GM12878 (cell line): ENCODE data around the gene MTFR1L. TPM values are rescaled to one million over a fixed set of nuclear protein-coding genes. Genes with fewer than 3 reads are reported as not detected.

ENCODE experiments used
- ATAC-seq: fragments of 200-7000 bp; cut with Tn5 transposase; 3 replicates; pipeline ENCODE4 v1.9.1; 2020; ENCODE audit warnings: mild to moderate bottlenecking, moderate library complexity
- BruUV-seq: library from RNA; stranded (reverse); fragments of 400-500 nt; replicated peaks from 2 replicates; lab custom pipeline; 2021; lab: Mats Ljungman, UMichigan
- CTCF ChIA-PET: fragments of 300-600 bp; sonication (Branson Sonifier 250); formaldehyde crosslinking; extraction: SDS; loops from one replicate; lab custom pipeline; 2021; ENCODE audit warnings: inconsistent platforms; lab: Yijun Ruan, JAX
- POLR2A ChIA-PET: fragments of 350-600 bp; formaldehyde crosslinking; extraction: SDS; loops from one replicate; lab custom pipeline; 2021; ENCODE audit warnings: inconsistent platforms; lab: Charles Lee
- RAD21 ChIA-PET: fragments of 300-600 bp; sonication (Branson Sonifier 250); formaldehyde crosslinking; loops from one replicate; lab custom pipeline; 2023; ENCODE audit warnings: antibody characterized with exemption; ENCODE audit not compliant: unreplicated experiment; lab: Charles Lee
- SMC1A ChIA-PET: fragments of 300-600 bp; sonication (Branson Sonifier 250); formaldehyde crosslinking; loops from one replicate; lab custom pipeline; 2023; ENCODE audit not compliant: unreplicated experiment, uncharacterized antibody; lab: Charles Lee
- DNase-seq: peaks from one replicate; pipeline ENCODE4 v3.0.0-alpha.2; 2011; ENCODE audit warnings: low read depth, low spot score
- FAIRE-seq: peaks from 3 replicates; lab custom pipeline; 2011; peaks lifted over from hg19 to GRCh38; lab: Jason Lieb, UNC
- H2AFZ ChIP-seq: 2 replicates; pipeline ENCODE4 v1.6.0; 2011; ENCODE audit warnings: low read depth, low read length, control low read depth; ENCODE audit not compliant: control insufficient read depth
- H3K27ac ChIP-seq: 2 replicates; pipeline ENCODE4 v1.5.1; 2011; ENCODE audit warnings: control low read depth; ENCODE audit not compliant: control insufficient read depth, insufficient read depth
- H3K27me3 ChIP-seq, 2 experiments: replicated peaks in 1 of 2; 2 replicates each; pipeline versions ENCODE4 v1.6.0 to v1.6.1; 2011; ENCODE audit warnings: low read length in 1 of 2; ENCODE audit not compliant: control insufficient read depth in 2 of 2, insufficient read depth in 2 of 2
- H3K36me3 ChIP-seq, 2 experiments: 2 replicates each; pipeline ENCODE4 v1.5.1; 2011; ENCODE audit warnings: low read length in 1 of 2; ENCODE audit not compliant: control insufficient read depth in 2 of 2, insufficient read depth in 2 of 2
- H3K4me1 ChIP-seq: 2 replicates; pipeline ENCODE4 v1.6.1; 2011; ENCODE audit warnings: mild to moderate bottlenecking, low read length, moderate library complexity, mixed read lengths; ENCODE audit not compliant: control insufficient read depth, insufficient read depth
- H3K4me2 ChIP-seq: 2 replicates; pipeline ENCODE4 v1.6.0; 2011; ENCODE audit warnings: control low read depth; ENCODE audit not compliant: control insufficient read depth, insufficient read depth
- H3K4me3 ChIP-seq: fragments of 200-600 bp; sonication (generic); 2 replicates; pipeline ENCODE4 v1.5.1; 2016
- H3K79me2 ChIP-seq: 2 replicates; pipeline ENCODE4 v1.6.0; 2011; ENCODE audit warnings: low read length; ENCODE audit not compliant: control insufficient read depth, insufficient read depth
- H3K9ac ChIP-seq: 2 replicates; pipeline ENCODE4 v1.8.0; 2011; ENCODE audit warnings: low read length, control low read depth, mixed read lengths; ENCODE audit not compliant: control insufficient read depth, insufficient read depth
- H3K9me3 ChIP-seq: replicated peaks from 3 replicates; pipeline ENCODE4 v1.5.1; 2011; ENCODE audit warnings: mild to moderate bottlenecking, low read length; ENCODE audit not compliant: control insufficient read depth, insufficient read depth
- H4K20me1 ChIP-seq: 2 replicates; pipeline ENCODE4 v1.6.0; 2011; ENCODE audit not compliant: control insufficient read depth, insufficient read depth
- BCL11A ChIP-seq: IDR thresholded peaks from 2 replicates; pipeline ENCODE4 v1.6.1; 2011; ENCODE audit warnings: low read depth, low read length
- CBFB ChIP-seq: IDR thresholded peaks from 2 replicates; pipeline ENCODE4 v1.6.1; 2016; ENCODE audit warnings: antibody characterized with exemption, low read depth
- CHD2 ChIP-seq: IDR thresholded peaks from 2 replicates; pipeline ENCODE4 v1.6.1; 2011; ENCODE audit warnings: low read depth, low read length, improper control_type of control experiment, borderline replicate concordance
- FOXM1 ChIP-seq: IDR thresholded peaks from 2 replicates; pipeline ENCODE4 v1.6.1; 2012; ENCODE audit warnings: low read depth, mild to moderate bottlenecking, inconsistent platforms, low read length, moderate library complexity
- GATAD2B ChIP-seq: fragments of 450-650 bp; conservative IDR thresholded peaks from 2 replicates; pipeline ENCODE4 v1.6.1; 2017; ENCODE audit warnings: low read depth, mild to moderate bottlenecking, moderate library complexity
- HDGF ChIP-seq: fragments of 450-650 bp; IDR thresholded peaks from 2 replicates; pipeline ENCODE4 v1.6.1; 2016; ENCODE audit warnings: antibody characterized with exemption
- IKZF1 ChIP-seq: fragments of 450-650 bp; conservative IDR thresholded peaks from 2 replicates; pipeline ENCODE4 v1.6.1; 2017; ENCODE audit warnings: antibody characterized with exemption, mild to moderate bottlenecking
- POLR2AphosphoS2 ChIP-seq: IDR thresholded peaks from 2 replicates; pipeline ENCODE4 v1.6.1; 2011; ENCODE audit warnings: low read depth, mild to moderate bottlenecking, low read length, improper control_type of control experiment, moderate library complexity
- POU2F2 ChIP-seq: IDR thresholded peaks from 3 replicates; pipeline ENCODE4 v1.6.1; 2011; ENCODE audit warnings: low read depth, mild to moderate bottlenecking, low read length, borderline replicate concordance
- SMC3 ChIP-seq: IDR thresholded peaks from 2 replicates; pipeline ENCODE4 v1.6.1; 2011; ENCODE audit warnings: low read length, improper control_type of control experiment, borderline replicate concordance
- SP1 ChIP-seq: IDR thresholded peaks from one replicate; pipeline ENCODE4 v1.6.1; 2011; ENCODE audit warnings: low read depth, low read length
- SUPT20H ChIP-seq: IDR thresholded peaks from 2 replicates; pipeline ENCODE4 v1.6.1; 2011; ENCODE audit warnings: low read depth, mild to moderate bottlenecking, low read length, moderate library complexity, borderline replicate concordance; ENCODE audit not compliant: control insufficient read depth
- SUZ12 ChIP-seq: fragments of 200-600 bp; sonication (generic); IDR thresholded peaks from one replicate; pipeline ENCODE4 v1.6.1; 2018; ENCODE audit warnings: antibody characterized with exemption, mild to moderate bottlenecking; ENCODE audit not compliant: unreplicated experiment
- ZSCAN29 ChIP-seq: fragments of 450-650 bp; IDR thresholded peaks from 2 replicates; pipeline ENCODE4 v1.6.1; 2017; ENCODE audit warnings: mild to moderate bottlenecking, moderate library complexity
- WGBS: methylation state at CpG from one replicate; pipeline ENCODE4 v1.1.6; 2016; ENCODE audit warnings: low lambda C conversion rate; ENCODE audit not compliant: insufficient replicate concordance, insufficient coverage; ENCODE audit errors: missing lambda C conversion rate; 5-methylcytosine and 5-hydroxymethylcytosine counted together
- in situ Hi-C: fragments of 300-500 bp; cut with MboI; formaldehyde crosslinking; loops from 9 replicates; pipeline ENCODE4 v1.14.3; 2018; ENCODE audit warnings: mixed read lengths
- intact Hi-C: fragments of 100-400 bp; cut with micrococcal nuclease; formaldehyde crosslinking; loops from one replicate; pipeline ENCODE4 v1.14.2; 2022; ENCODE audit not compliant: unreplicated experiment
- polyA plus RNA-seq, 11 experiments: library from polyadenylated mRNA; depleted of rRNA in 4 of 11; unstranded in 6 of 11; stranded (reverse) in 5 of 11; fragments of >200 nt; fragmentation: Nextera tagmentation in 4 of 11; fragmentation: Illumina TruSeq in 1 of 11; extraction: Ambion mirVana in 4 of 11; extraction: Trizol in 1 of 11; gene quantifications; 1 replicate in 1 of 11; 2 replicates in 10 of 11; pipeline versions ENCODE4 v1.2.1 to v1.2.3, GENCODE V29; 2011 to 2016; ENCODE audit warnings: inconsistent platforms in 2 of 11, missing spikeins in 2 of 11, low read depth in 1 of 11
- total RNA-seq, 4 experiments: library from RNA; depleted of rRNA in 3 of 4; stranded (reverse); fragments of >200 nt in 3 of 4; fragmentation: Illumina TruSeq in 1 of 4; extraction: Trizol in 1 of 4; gene quantifications; 2 replicates each; pipeline versions ENCODE4 v1.2.1 to v1.2.3, GENCODE V29; 2013 to 2021
- TF ChIP-seq, protein P1 (sequence below): IDR thresholded peaks from 2 replicates; pipeline ENCODE4 v1.6.1; 2012; ENCODE audit warnings: low read depth, low read length, improper control_type of control experiment
- TF ChIP-seq, protein P2 (sequence below): fragments of 150-350 bp; IDR thresholded peaks from 2 replicates; pipeline ENCODE4 v1.6.1; 2016; ENCODE audit warnings: low read depth, low read length

MTFR1L gene
- total and polyA plus RNA-seq, 10 of the 15 experiments (the other 5 are each of a cell fraction or from before 2014, with no cell fraction given): 16.9 to 44.2 (median 30.3) TPM

DNA sequence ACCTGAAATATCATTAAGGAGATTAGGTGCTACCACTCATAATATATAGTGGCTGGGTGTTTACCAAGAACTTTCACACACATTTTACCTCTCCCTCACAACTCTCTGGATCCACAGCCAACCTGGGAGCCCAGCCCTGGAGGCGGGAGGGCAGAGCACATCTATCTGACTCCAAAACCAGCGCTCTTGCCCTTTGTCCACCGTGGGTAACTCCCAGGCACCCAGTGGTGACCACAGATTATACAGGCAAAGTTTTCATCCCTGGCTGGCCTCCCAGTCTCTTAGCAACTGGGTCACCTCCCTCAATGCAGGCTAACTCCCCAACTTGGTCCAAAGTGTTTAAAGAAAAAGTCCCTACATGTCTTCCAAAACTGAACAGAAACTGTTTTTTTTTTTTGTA, 53.4 kb downstream of the MTFR1L start:
- FAIRE-seq: no peak
- peak overlapping the region; percentile 19; the same call in 1 of the 2 replicates for H3K4me3 ChIP-seq

DNA sequence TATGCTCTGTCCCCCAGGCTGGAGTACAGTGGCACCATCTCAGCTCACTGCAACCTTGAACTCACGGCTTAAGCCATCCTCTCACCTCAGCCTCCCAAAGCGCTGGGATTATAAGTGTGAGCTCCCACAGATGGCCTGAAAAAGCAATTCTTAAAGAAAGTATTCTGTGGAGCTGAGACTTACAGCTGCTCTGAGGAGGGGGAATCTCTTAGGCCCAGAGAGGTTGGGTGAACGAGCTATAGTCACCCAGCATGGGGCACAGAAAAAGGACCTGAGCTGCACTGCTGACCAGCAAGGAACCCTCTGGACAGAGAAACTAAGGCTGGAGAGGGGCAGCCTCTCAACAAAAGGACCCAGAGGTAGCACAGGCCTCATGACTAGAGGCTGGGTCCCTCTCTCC, 54.5 kb downstream of the MTFR1L start:
- intact Hi-C loops: no loop called here
- BruUV-seq: no TSS peak
- in situ Hi-C loops: no loop called here
- H3K27ac ChIP-seq: 0 out of 2 replicates have a peak overlapping the region, but pooled peaks have one; percentile 5
- peak overlapping the region; percentile 92 for H3K4me2 ChIP-seq
- no peaks in the 10 kb centered on the region for H4K20me1 ChIP-seq
- ATAC-seq (no peak), DNase-seq (no peak), FAIRE-seq (no peak)
- H3K9me3 ChIP-seq: no peaks in the 10 kb centered on the region
- H3K36me3 ChIP-seq: no peaks in the 10 kb centered on the region
- H3K4me3 ChIP-seq: peak overlapping the region; percentile 76
- H3K4me1 ChIP-seq: peaks cover 34% of the 10 kb centered on the region
- ChIA-PET CTCF (interaction anchor here (0.9 to 3.1 kb wide), 7 partner anchors 12 to 123 kb away, joined by 3 to 25 read pairs (median 6); partner anchors contain the start of gene PAFAH2), POLR2A (interaction anchor here (0.5 to 3.6 kb wide), 6 partner anchors 12 to 137 kb away, joined by 3 to 26 read pairs (median 5); partner anchors contain the start of genes AUNIP, MTFR1L and PAFAH2), SMC1A (interaction anchor here (0.8 to 1.7 kb wide), 9 partner anchors 10 to 123 kb away, joined by 3 to 8 read pairs (median 4); partner anchors contain the start of gene PAFAH2), RAD21 (interaction anchor here (0.5 to 2.0 kb wide), 5 partner anchors 21 to 123 kb away, joined by 3 to 13 read pairs (median 4); partner anchors contain the start of genes MTFR1L and PAFAH2)
- H3K27me3 ChIP-seq: no peaks in the 10 kb centered on the region; a peak in 1 of 4 replicates
- peaks cover 9% of the 10 kb centered on the region for H3K79me2 ChIP-seq
- H2AFZ ChIP-seq: no peak overlapping the region
- H3K9ac ChIP-seq: peak overlapping the region; percentile 76
- WGBS: 92% methylated on average over 3 of the region's 3 CpGs
- TF ChIP-seq CBFB (no peak), GATAD2B (no peak), HDGF (no peak), FOXM1 (no peak), SUPT20H (no peak), BCL11A (no peak), CHD2 (no peak), SP1 (no peak), ZSCAN29 (no peak), POLR2AphosphoS2 (no peak), SMC3 (no peak), SUZ12 (no peak)
- TF ChIP-seq, protein P1, sequence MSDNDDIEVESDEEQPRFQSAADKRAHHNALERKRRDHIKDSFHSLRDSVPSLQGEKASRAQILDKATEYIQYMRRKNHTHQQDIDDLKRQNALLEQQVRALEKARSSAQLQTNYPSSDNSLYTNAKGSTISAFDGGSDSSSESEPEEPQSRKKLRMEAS: no peak
- TF ChIP-seq, protein P2, sequence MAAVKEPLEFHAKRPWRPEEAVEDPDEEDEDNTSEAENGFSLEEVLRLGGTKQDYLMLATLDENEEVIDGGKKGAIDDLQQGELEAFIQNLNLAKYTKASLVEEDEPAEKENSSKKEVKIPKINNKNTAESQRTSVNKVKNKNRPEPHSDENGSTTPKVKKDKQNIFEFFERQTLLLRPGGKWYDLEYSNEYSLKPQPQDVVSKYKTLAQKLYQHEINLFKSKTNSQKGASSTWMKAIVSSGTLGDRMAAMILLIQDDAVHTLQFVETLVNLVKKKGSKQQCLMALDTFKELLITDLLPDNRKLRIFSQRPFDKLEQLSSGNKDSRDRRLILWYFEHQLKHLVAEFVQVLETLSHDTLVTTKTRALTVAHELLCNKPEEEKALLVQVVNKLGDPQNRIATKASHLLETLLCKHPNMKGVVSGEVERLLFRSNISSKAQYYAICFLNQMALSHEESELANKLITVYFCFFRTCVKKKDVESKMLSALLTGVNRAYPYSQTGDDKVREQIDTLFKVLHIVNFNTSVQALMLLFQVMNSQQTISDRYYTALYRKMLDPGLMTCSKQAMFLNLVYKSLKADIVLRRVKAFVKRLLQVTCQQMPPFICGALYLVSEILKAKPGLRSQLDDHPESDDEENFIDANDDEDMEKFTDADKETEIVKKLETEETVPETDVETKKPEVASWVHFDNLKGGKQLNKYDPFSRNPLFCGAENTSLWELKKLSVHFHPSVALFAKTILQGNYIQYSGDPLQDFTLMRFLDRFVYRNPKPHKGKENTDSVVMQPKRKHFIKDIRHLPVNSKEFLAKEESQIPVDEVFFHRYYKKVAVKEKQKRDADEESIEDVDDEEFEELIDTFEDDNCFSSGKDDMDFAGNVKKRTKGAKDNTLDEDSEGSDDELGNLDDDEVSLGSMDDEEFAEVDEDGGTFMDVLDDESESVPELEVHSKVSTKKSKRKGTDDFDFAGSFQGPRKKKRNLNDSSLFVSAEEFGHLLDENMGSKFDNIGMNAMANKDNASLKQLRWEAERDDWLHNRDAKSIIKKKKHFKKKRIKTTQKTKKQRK: no peak

More for the DNA sequence above, 53.4 kb downstream of the MTFR1L start:
- H4K20me1 ChIP-seq: no peaks in the 10 kb centered on the region
- no peaks in the 10 kb centered on the region for H3K36me3 ChIP-seq
- ATAC-seq (peak; percentile 60), DNase-seq (no peak)
- ChIA-PET SMC1A (no interaction called here), CTCF (no interaction called here), RAD21 (no interaction called here), POLR2A (interaction anchor here (1.0 kb wide), 1 partner anchor 51 kb away, joined by 4 read pairs; no protein-coding TSS in a partner anchor)
- in situ Hi-C loops (no loop called here), intact Hi-C loops (no loop called here)
- H3K79me2 ChIP-seq: peaks cover 9% of the 10 kb centered on the region
- peak overlapping the region; percentile 60 for H3K4me2 ChIP-seq
- no peaks in the 10 kb centered on the region for H3K9me3 ChIP-seq
- BruUV-seq: TSS peak; percentile 46
- peak overlapping the region; percentile 36; the same call in 1 of the 2 replicates for H3K27ac ChIP-seq
- 71% methylated on average over 3 of the region's 3 CpGs for WGBS
- H3K27me3 ChIP-seq: no peaks in the 10 kb centered on the region; a peak in 1 of 4 replicates
- H2AFZ ChIP-seq: no peak overlapping the region
- H3K9ac ChIP-seq: no peak overlapping the region
- peaks cover 34% of the 10 kb centered on the region for H3K4me1 ChIP-seq
- TF ChIP-seq IKZF1 (peak; percentile 48), POU2F2 (no peak; the same call in 2 of the 3 replicates)
